K562 (cell line): ENCODE results near the gene BORCS8.

Experiments used
- C11orf30 ChIP-seq: fragments of 450-650 bp; IDR thresholded peaks from 2 replicates; pipeline ENCODE4 v1.6.1; 2016; ENCODE audit warnings: low read depth, mild to moderate bottlenecking
- PHF20 ChIP-seq: fragments of 450-650 bp; IDR thresholded peaks from 2 replicates; pipeline ENCODE4 v1.6.1; 2018; ENCODE audit not compliant: partially characterized antibody
- TAF9B ChIP-seq: fragments of 450-650 bp; IDR thresholded peaks from 2 replicates; pipeline ENCODE4 v1.6.1; 2018; ENCODE audit warnings: mild to moderate bottlenecking; ENCODE audit not compliant: partially characterized antibody
- TF ChIP-seq, protein P1 (sequence below): fragments of 450-650 bp; formaldehyde crosslinking; IDR thresholded peaks from 2 replicates; pipeline ENCODE4 v1.4.0; 2020; ENCODE audit warnings: mild to moderate bottlenecking

DNA sequence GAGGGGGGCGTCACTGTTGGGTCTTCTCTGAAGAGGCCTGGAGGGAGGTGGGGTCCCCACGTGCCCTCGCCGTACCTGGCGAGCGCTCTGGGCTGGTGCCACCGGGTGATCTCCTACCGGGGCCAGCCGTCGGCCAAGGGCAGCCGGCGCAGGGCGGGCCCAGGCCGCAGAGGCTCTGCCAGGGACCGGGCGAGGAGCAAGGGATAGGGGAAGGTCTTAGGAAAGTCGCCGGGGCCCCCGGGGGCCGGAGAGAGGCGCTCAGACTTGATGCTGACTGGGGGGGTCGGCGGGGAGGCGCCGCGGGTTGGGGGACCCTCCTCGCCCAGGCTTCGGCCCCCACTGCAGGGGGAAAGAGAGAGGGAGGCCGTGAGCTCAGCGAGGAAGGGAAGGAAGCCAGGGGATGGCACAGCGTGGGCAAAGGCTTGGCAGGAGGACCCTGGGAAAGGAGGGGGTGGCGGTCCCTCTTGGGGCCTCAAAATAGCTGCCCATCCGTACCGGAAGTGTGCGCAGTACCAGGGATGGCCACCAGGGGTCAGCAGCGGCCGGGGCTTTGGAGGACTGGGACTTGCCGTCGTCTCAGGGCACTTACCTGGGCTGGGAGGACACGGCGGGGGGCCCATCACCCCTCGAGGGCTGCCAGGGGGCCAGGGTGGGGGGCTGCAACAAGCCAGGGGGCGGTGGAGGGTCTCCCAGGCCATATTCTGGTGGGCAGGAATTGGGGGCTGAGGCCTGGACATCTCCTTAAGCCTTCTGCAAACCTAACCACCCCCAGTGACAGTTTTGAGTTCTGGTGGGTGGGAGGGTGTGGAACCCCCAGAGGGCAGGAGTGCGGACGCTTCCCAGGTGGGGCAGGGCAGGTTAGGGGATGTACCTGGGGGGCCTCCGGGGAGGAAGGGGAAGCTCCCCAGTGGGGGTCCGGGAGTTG, 46.0 kb downstream of the BORCS8 start:
- TF ChIP-seq PHF20 (peak; percentile 59), TAF9B (no peak), C11orf30 (no peak)
- TF ChIP-seq, protein P1, sequence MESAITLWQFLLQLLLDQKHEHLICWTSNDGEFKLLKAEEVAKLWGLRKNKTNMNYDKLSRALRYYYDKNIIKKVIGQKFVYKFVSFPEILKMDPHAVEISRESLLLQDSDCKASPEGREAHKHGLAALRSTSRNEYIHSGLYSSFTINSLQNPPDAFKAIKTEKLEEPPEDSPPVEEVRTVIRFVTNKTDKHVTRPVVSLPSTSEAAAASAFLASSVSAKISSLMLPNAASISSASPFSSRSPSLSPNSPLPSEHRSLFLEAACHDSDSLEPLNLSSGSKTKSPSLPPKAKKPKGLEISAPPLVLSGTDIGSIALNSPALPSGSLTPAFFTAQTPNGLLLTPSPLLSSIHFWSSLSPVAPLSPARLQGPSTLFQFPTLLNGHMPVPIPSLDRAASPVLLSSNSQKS (CRISPR knock-in tag), result no peak
